ENCODE results near the gene NUBP2. TPM values are rescaled to one million over a fixed set of nuclear protein-coding genes. Genes with fewer than 3 reads are reported as not detected.

The NUBP2 gene
- total RNA-seq, 1 experiment from 2014 or later: 152 TPM

GRCh38 chr16:1749152-1750117, 33.3 kb upstream of the NUBP2 start:
- Histone ChIP-seq H3K4me3 (ENCODE audit: insufficient read depth, low read depth, low read length) (no peak overlapping the region), H3K36me3 (replicated peaks; ENCODE audit: control insufficient read depth, insufficient read depth, low read length) (peaks cover 6% of the 10 kb centered on the region), H3K27me3 (ENCODE audit: control insufficient read depth, insufficient read depth, low read length) (no peaks in the 10 kb centered on the region)
- DNase-seq: no peak

GRCh38 chr16:1751946-1752345, 30.8 kb upstream of the NUBP2 start:
- DNase-seq: no peak
- Histone ChIP-seq H3K27me3 (ENCODE audit: control insufficient read depth, insufficient read depth, low read length) (no peaks in the 10 kb centered on the region), H3K4me3 (ENCODE audit: insufficient read depth, low read depth, low read length) (no peak overlapping the region), H3K36me3 (replicated peaks; ENCODE audit: control insufficient read depth, insufficient read depth, low read length) (peaks cover 6% of the 10 kb centered on the region)

GRCh38 chr16:1752853-1753252, 29.9 kb upstream of the NUBP2 start:
- Histone ChIP-seq H3K27me3 (ENCODE audit: control insufficient read depth, insufficient read depth, low read length) (no peaks in the 10 kb centered on the region), H3K4me3 (ENCODE audit: insufficient read depth, low read depth, low read length) (no peak overlapping the region), H3K36me3 (replicated peaks; ENCODE audit: control insufficient read depth, insufficient read depth, low read length) (peaks cover 6% of the 10 kb centered on the region)
- DNase-seq: no peak

- H3K27me3 ChIP-seq (ENCODE audit: control insufficient read depth, insufficient read depth, low read length): no peaks in the 10 kb centered on the region
- peaks cover 6% of the 10 kb centered on the region for H3K36me3 ChIP-seq (replicated peaks; ENCODE audit: control insufficient read depth, insufficient read depth, low read length)
- no peak for DNase-seq
- no peak overlapping the region for H3K4me3 ChIP-seq (ENCODE audit: insufficient read depth, low read depth, low read length)
Observed at GRCh38 chr16:1754204-1754603, 28.6 kb upstream of the NUBP2 start.

GRCh38 chr16:1757714-1758461, 24.9 kb upstream of the NUBP2 start:
- H3K36me3 ChIP-seq (replicated peaks; ENCODE audit: control insufficient read depth, insufficient read depth, low read length): no peaks in the 10 kb centered on the region; the same call in 1 of the 2 replicates
- DNase-seq: no peak
- H3K4me3 ChIP-seq (ENCODE audit: insufficient read depth, low read depth, low read length): no peak overlapping the region
- no peaks in the 10 kb centered on the region for H3K27me3 ChIP-seq (ENCODE audit: control insufficient read depth, insufficient read depth, low read length)

GRCh38 chr16:1758923-1759322, 23.8 kb upstream of the NUBP2 start:
- H3K4me3 ChIP-seq (ENCODE audit: insufficient read depth, low read depth, low read length): no peak overlapping the region
- DNase-seq: no peak
- H3K27me3 ChIP-seq (ENCODE audit: control insufficient read depth, insufficient read depth, low read length): no peaks in the 10 kb centered on the region
- no peaks in the 10 kb centered on the region; the same call in 1 of the 2 replicates for H3K36me3 ChIP-seq (replicated peaks; ENCODE audit: control insufficient read depth, insufficient read depth, low read length)

- H3K27me3 ChIP-seq (ENCODE audit: control insufficient read depth, insufficient read depth, low read length): no peaks in the 10 kb centered on the region
- no peak overlapping the region for H3K4me3 ChIP-seq (ENCODE audit: insufficient read depth, low read depth, low read length)
- DNase-seq: no peak
- no peaks in the 10 kb centered on the region; the same call in 1 of the 2 replicates for H3K36me3 ChIP-seq (replicated peaks; ENCODE audit: control insufficient read depth, insufficient read depth, low read length)
Observed at GRCh38 chr16:1759511-1759910, 23.2 kb upstream of the NUBP2 start.

- DNase-seq: no peak
- Histone ChIP-seq H3K27me3 (ENCODE audit: control insufficient read depth, insufficient read depth, low read length) (no peaks in the 10 kb centered on the region), H3K4me3 (ENCODE audit: insufficient read depth, low read depth, low read length) (no peak overlapping the region), H3K36me3 (replicated peaks; ENCODE audit: control insufficient read depth, insufficient read depth, low read length) (peaks cover 2% of the 10 kb centered on the region)
Observed at GRCh38 chr16:1760911-1761310, 21.8 kb upstream of the NUBP2 start.

GRCh38 chr16:1761751-1762150, 21.0 kb upstream of the NUBP2 start:
- Histone ChIP-seq H3K36me3 (replicated peaks; ENCODE audit: control insufficient read depth, insufficient read depth, low read length) (peaks cover 2% of the 10 kb centered on the region), H3K4me3 (ENCODE audit: insufficient read depth, low read depth, low read length) (no peak overlapping the region), H3K27me3 (ENCODE audit: control insufficient read depth, insufficient read depth, low read length) (no peaks in the 10 kb centered on the region)
- no peak for DNase-seq

GRCh38 chr16:1762196-1762878, 20.4 kb upstream of the NUBP2 start:
- Histone ChIP-seq H3K4me3 (ENCODE audit: insufficient read depth, low read depth, low read length) (no peak overlapping the region), H3K27me3 (ENCODE audit: control insufficient read depth, insufficient read depth, low read length) (no peaks in the 10 kb centered on the region), H3K36me3 (replicated peaks; ENCODE audit: control insufficient read depth, insufficient read depth, low read length) (peaks cover 2% of the 10 kb centered on the region)
- DNase-seq: no peak

- peaks cover 2% of the 10 kb centered on the region for H3K36me3 ChIP-seq (replicated peaks; ENCODE audit: control insufficient read depth, insufficient read depth, low read length)
- DNase-seq: peak; percentile 81
- no peak overlapping the region for H3K4me3 ChIP-seq (ENCODE audit: insufficient read depth, low read depth, low read length)
- no peaks in the 10 kb centered on the region for H3K27me3 ChIP-seq (ENCODE audit: control insufficient read depth, insufficient read depth, low read length)
Observed at GRCh38 chr16:1762879-1763520, 19.8 kb upstream of the NUBP2 start.

- DNase-seq: peak; percentile 100
- Histone ChIP-seq H3K27me3 (ENCODE audit: control insufficient read depth, insufficient read depth, low read length) (no peaks in the 10 kb centered on the region), H3K4me3 (ENCODE audit: insufficient read depth, low read depth, low read length) (peak overlapping the region; percentile 36), H3K36me3 (replicated peaks; ENCODE audit: control insufficient read depth, insufficient read depth, low read length) (peaks cover 2% of the 10 kb centered on the region)
Observed at GRCh38 chr16:1763521-1764511, 18.9 kb upstream of the NUBP2 start.

GRCh38 chr16:1764971-1765370, 17.8 kb upstream of the NUBP2 start:
- Histone ChIP-seq H3K27me3 (ENCODE audit: control insufficient read depth, insufficient read depth, low read length) (no peaks in the 10 kb centered on the region), H3K4me3 (ENCODE audit: insufficient read depth, low read depth, low read length) (no peak overlapping the region), H3K36me3 (replicated peaks; ENCODE audit: control insufficient read depth, insufficient read depth, low read length) (peaks cover 2% of the 10 kb centered on the region)
- no peak for DNase-seq

Measured in H7 (cell line).